IMR-90 (cell line): ENCODE results near the gene PRM3.

Experiments
- CHD1 ChIP-seq: IDR thresholded peaks from 2 replicates; pipeline ENCODE4 v1.6.1; 2012; ENCODE audit warnings: low read depth, low read length, improper control_type of control experiment
- MAFK ChIP-seq: IDR thresholded peaks from 2 replicates; pipeline ENCODE4 v1.6.1; 2012; ENCODE audit warnings: low read depth, low read length, improper control_type of control experiment
- POLR2A ChIP-seq: IDR thresholded peaks from 2 replicates; pipeline ENCODE4 v1.6.1; 2012; ENCODE audit warnings: mild to moderate bottlenecking, low read depth, low read length
- RFX5 ChIP-seq: IDR thresholded peaks from 2 replicates; pipeline ENCODE4 v1.8.0; 2012; ENCODE audit warnings: low read depth, mild to moderate bottlenecking, low read length, moderate library complexity
- SMC3 ChIP-seq: fragments of 150-350 bp; IDR thresholded peaks from 2 replicates; pipeline ENCODE4 v1.6.1; 2016; ENCODE audit warnings: low read depth, mild to moderate bottlenecking, antibody characterized with exemption, low read length, moderate library complexity
- TF ChIP-seq, protein P1 (sequence below): conservative IDR thresholded peaks from 2 replicates; pipeline ENCODE4 v1.5.1; 2012; ENCODE audit warnings: mild to moderate bottlenecking, low read depth, low read length, improper control_type of control experiment
- TF ChIP-seq, protein P2 (sequence below): fragments of 150-350 bp; IDR thresholded peaks from 2 replicates; pipeline ENCODE4 v1.6.1; 2017; ENCODE audit warnings: mild to moderate bottlenecking, antibody characterized with exemption, low read length, low read depth

GRCh38 chr16:11299865-11300559, 26.6 kb upstream of the PRM3 start:
- TF ChIP-seq, protein P1, sequence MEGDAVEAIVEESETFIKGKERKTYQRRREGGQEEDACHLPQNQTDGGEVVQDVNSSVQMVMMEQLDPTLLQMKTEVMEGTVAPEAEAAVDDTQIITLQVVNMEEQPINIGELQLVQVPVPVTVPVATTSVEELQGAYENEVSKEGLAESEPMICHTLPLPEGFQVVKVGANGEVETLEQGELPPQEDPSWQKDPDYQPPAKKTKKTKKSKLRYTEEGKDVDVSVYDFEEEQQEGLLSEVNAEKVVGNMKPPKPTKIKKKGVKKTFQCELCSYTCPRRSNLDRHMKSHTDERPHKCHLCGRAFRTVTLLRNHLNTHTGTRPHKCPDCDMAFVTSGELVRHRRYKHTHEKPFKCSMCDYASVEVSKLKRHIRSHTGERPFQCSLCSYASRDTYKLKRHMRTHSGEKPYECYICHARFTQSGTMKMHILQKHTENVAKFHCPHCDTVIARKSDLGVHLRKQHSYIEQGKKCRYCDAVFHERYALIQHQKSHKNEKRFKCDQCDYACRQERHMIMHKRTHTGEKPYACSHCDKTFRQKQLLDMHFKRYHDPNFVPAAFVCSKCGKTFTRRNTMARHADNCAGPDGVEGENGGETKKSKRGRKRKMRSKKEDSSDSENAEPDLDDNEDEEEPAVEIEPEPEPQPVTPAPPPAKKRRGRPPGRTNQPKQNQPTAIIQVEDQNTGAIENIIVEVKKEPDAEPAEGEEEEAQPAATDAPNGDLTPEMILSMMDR = no peak
- TF ChIP-seq POLR2A = no peak
- no peak for TF ChIP-seq CHD1
- no peak for TF ChIP-seq RFX5
- no peak for TF ChIP-seq MAFK
- no peak for TF ChIP-seq SMC3
- TF ChIP-seq, protein P2, sequence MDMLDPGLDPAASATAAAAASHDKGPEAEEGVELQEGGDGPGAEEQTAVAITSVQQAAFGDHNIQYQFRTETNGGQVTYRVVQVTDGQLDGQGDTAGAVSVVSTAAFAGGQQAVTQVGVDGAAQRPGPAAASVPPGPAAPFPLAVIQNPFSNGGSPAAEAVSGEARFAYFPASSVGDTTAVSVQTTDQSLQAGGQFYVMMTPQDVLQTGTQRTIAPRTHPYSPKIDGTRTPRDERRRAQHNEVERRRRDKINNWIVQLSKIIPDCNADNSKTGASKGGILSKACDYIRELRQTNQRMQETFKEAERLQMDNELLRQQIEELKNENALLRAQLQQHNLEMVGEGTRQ = no peak
